KMS-11 (cell line): ENCODE measurements around the gene NXPH4.

ENCODE experiments used
- H2AFZ ChIP-seq: fragments of 200-600 bp; sonication (generic); 2 replicates; pipeline ENCODE4 v1.6.1; 2016; ENCODE audit warnings: antibody characterized with exemption, mixed run types, low read depth
- H3K27ac ChIP-seq: fragments of 200-600 bp; sonication (generic); 2 replicates; pipeline ENCODE4 v1.6.1; 2016; ENCODE audit warnings: mild to moderate bottlenecking, mixed run types
- H3K27me3 ChIP-seq: fragments of 200-600 bp; sonication (generic); 2 replicates; pipeline ENCODE4 v1.6.1; 2017; ENCODE audit warnings: mild to moderate bottlenecking, low read depth, mixed run types, moderate library complexity; ENCODE audit not compliant: insufficient read depth
- H3K36me3 ChIP-seq: fragments of 200-600 bp; sonication (generic); 2 replicates; pipeline ENCODE4 v1.6.1; 2017; ENCODE audit warnings: mild to moderate bottlenecking, mixed run types; ENCODE audit not compliant: insufficient read depth
- H3K4me1 ChIP-seq: fragments of 200-600 bp; sonication (generic); 2 replicates; pipeline ENCODE4 v1.6.1; 2016; ENCODE audit warnings: mild to moderate bottlenecking, low read depth, mixed run types; ENCODE audit not compliant: poor library complexity, severe bottlenecking
- H3K4me2 ChIP-seq: fragments of 200-600 bp; sonication (generic); 2 replicates; pipeline ENCODE4 v1.7.0; 2016; ENCODE audit warnings: mild to moderate bottlenecking, mixed run types
- H3K4me3 ChIP-seq: fragments of 200-600 bp; sonication (generic); IDR thresholded peaks from 2 replicates; pipeline ENCODE4 v1.6.1; 2017; ENCODE audit warnings: low read depth, low read length, mixed read lengths; ENCODE audit not compliant: insufficient read depth
- H3K79me2 ChIP-seq: fragments of 200-600 bp; sonication (generic); 2 replicates; pipeline ENCODE4 v1.6.1; 2016; ENCODE audit warnings: low read depth, mixed run types; ENCODE audit not compliant: insufficient read depth
- H3K9ac ChIP-seq: fragments of 200-600 bp; sonication (generic); 2 replicates; pipeline ENCODE4 v1.6.1; 2016; ENCODE audit warnings: mild to moderate bottlenecking, mixed run types
- H4K20me1 ChIP-seq: fragments of 200-600 bp; sonication (generic); 2 replicates; pipeline ENCODE4 v1.6.1; 2016; ENCODE audit warnings: mild to moderate bottlenecking, mixed run types; ENCODE audit not compliant: insufficient read depth
- TF ChIP-seq, protein P1 (sequence below): fragments of 200-600 bp; sonication (generic); conservative IDR thresholded peaks from 2 replicates; pipeline ENCODE4 v1.6.1; 2017; ENCODE audit warnings: low read depth, mild to moderate bottlenecking, antibody characterized with exemption, low read length, moderate library complexity, mixed read lengths

NXPH4 gene

DNA sequence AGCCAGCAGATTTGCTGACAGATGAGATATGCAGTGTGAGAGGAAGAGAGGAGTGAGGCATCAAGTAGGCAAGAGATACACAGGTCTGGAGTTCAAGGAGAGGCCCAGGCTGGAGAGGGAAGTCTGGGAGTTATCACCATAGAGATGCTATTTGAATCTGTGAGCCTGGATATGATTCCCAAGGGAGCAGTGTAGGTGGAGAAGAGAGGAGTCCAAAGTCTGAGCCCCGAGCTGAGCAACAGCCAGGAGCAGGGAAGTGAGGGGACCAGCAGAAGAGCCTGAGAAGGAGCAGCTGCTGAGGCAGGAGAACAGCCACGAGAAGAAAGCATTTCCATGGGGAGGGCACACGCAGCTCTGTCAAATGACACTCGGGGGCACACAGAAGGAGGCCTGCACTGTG is 20.2 kb upstream of the NXPH4 start:
- Histone ChIP-seq H2AFZ (peak overlapping the region; percentile 28; the same call in 1 of the 2 replicates), H3K4me1 (no peaks in the 10 kb centered on the region), H4K20me1 (no peaks in the 10 kb centered on the region), H3K79me2 (no peaks in the 10 kb centered on the region), H3K36me3 (no peaks in the 10 kb centered on the region), H3K27ac (no peak overlapping the region), H3K9ac (no peak overlapping the region), H3K4me2 (no peak overlapping the region), H3K4me3 (no peak overlapping the region), H3K27me3 (peaks cover 74% of the 10 kb centered on the region)
- TF ChIP-seq, protein P1, sequence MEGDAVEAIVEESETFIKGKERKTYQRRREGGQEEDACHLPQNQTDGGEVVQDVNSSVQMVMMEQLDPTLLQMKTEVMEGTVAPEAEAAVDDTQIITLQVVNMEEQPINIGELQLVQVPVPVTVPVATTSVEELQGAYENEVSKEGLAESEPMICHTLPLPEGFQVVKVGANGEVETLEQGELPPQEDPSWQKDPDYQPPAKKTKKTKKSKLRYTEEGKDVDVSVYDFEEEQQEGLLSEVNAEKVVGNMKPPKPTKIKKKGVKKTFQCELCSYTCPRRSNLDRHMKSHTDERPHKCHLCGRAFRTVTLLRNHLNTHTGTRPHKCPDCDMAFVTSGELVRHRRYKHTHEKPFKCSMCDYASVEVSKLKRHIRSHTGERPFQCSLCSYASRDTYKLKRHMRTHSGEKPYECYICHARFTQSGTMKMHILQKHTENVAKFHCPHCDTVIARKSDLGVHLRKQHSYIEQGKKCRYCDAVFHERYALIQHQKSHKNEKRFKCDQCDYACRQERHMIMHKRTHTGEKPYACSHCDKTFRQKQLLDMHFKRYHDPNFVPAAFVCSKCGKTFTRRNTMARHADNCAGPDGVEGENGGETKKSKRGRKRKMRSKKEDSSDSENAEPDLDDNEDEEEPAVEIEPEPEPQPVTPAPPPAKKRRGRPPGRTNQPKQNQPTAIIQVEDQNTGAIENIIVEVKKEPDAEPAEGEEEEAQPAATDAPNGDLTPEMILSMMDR, result no peak

DNA sequence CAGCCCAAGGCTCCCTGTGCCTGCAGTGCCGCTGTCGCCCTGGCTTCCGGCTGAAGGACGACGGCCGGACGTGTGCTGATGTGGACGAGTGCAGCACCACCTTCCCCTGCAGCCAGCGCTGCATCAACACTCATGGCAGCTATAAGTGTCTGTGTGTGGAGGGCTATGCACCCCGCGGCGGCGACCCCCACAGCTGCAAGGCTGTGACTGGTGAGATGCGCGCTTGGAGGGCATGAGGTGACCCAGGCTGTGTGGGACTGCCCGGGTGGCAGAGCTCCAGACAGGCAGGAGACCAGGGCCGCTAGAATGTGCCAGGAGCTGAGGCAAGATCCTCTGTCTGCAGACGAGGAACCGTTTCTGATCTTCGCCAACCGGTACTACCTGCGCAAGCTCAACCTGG is 19.6 kb upstream of the NXPH4 start:
- no peak overlapping the region for H3K9ac ChIP-seq
- H3K36me3 ChIP-seq, result no peaks in the 10 kb centered on the region
- no peaks in the 10 kb centered on the region for H4K20me1 ChIP-seq
- no peak overlapping the region for H3K4me3 ChIP-seq
- TF ChIP-seq, protein P1, result no peak
- no peaks in the 10 kb centered on the region for H3K79me2 ChIP-seq
- no peak overlapping the region for H2AFZ ChIP-seq
- no peak overlapping the region for H3K4me2 ChIP-seq
- H3K27me3 ChIP-seq, result peaks cover 79% of the 10 kb centered on the region
- H3K27ac ChIP-seq, result no peak overlapping the region
- no peaks in the 10 kb centered on the region for H3K4me1 ChIP-seq

DNA sequence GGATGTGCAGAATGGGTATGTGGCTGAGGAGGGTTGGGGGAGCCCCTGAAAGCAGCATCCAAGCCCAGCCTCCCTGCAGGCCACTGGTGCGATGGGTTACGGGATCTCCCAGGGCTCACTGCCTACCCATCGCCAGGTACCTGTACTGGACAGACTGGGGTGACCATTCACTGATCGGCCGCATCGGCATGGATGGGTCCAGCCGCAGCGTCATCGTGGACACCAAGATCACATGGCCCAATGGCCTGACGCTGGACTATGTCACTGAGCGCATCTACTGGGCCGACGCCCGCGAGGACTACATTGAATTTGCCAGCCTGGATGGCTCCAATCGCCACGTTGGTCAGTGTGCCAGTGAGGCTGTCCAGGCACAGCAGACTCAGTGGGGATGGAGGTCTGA is 18.3 kb upstream of the NXPH4 start:
- Histone ChIP-seq H3K36me3 (no peaks in the 10 kb centered on the region), H3K4me1 (no peaks in the 10 kb centered on the region), H3K27ac (no peak overlapping the region), H3K27me3 (peaks cover 71% of the 10 kb centered on the region), H3K79me2 (no peaks in the 10 kb centered on the region), H2AFZ (no peak overlapping the region), H3K9ac (no peak overlapping the region), H4K20me1 (no peaks in the 10 kb centered on the region), H3K4me3 (no peak overlapping the region), H3K4me2 (no peak overlapping the region)
- TF ChIP-seq, protein P1, result no peak

DNA sequence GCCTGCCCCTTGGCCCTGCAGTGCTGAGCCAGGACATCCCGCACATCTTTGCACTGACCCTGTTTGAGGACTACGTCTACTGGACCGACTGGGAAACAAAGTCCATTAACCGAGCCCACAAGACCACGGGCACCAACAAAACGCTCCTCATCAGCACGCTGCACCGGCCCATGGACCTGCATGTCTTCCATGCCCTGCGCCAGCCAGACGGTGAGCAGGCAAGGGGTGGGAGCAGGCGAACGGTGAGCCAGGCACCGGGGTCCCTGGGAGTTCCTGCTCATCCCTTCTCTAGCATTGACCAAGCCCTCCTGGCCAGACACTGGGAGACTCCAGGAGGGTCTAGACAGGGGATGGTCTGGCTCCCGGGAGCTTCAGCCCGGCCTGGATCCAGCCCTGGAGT is 17.4 kb upstream of the NXPH4 start:
- no peaks in the 10 kb centered on the region for H3K4me1 ChIP-seq
- TF ChIP-seq, protein P1, result no peak
- no peaks in the 10 kb centered on the region for H3K36me3 ChIP-seq
- H3K9ac ChIP-seq, result no peak overlapping the region
- no peak overlapping the region for H3K4me2 ChIP-seq
- H3K27ac ChIP-seq, result no peak overlapping the region
- H3K4me3 ChIP-seq, result no peak overlapping the region
- H2AFZ ChIP-seq, result no peak overlapping the region
- no peaks in the 10 kb centered on the region for H3K79me2 ChIP-seq
- H3K27me3 ChIP-seq, result peaks cover 65% of the 10 kb centered on the region
- H4K20me1 ChIP-seq, result no peaks in the 10 kb centered on the region
